Parietal lobe (tissue), 2 donors: ENCODE results near the gene FIGNL1. TPM values are rescaled to one million over a fixed set of nuclear protein-coding genes. Genes with fewer than 3 reads are reported as not detected.

Source experiments
- small RNA-seq: library from RNA; depleted of rRNA; stranded (forward); fragments of <200 nt; gene quantifications from one replicate; pipeline ENCODE3, GENCODE V24; 2014; ENCODE audit warnings: low replicate concordance
- total RNA-seq: library from RNA; depleted of rRNA; stranded (reverse); fragments of >200 nt; gene quantifications from one replicate; pipeline ENCODE4 v1.2.3, GENCODE V29; 2014

The FIGNL1 gene, protein sequence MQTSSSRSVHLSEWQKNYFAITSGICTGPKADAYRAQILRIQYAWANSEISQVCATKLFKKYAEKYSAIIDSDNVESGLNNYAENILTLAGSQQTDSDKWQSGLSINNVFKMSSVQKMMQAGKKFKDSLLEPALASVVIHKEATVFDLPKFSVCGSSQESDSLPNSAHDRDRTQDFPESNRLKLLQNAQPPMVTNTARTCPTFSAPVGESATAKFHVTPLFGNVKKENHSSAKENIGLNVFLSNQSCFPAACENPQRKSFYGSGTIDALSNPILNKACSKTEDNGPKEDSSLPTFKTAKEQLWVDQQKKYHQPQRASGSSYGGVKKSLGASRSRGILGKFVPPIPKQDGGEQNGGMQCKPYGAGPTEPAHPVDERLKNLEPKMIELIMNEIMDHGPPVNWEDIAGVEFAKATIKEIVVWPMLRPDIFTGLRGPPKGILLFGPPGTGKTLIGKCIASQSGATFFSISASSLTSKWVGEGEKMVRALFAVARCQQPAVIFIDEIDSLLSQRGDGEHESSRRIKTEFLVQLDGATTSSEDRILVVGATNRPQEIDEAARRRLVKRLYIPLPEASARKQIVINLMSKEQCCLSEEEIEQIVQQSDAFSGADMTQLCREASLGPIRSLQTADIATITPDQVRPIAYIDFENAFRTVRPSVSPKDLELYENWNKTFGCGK
- total RNA-seq, result 43.8 TPM

DNA sequence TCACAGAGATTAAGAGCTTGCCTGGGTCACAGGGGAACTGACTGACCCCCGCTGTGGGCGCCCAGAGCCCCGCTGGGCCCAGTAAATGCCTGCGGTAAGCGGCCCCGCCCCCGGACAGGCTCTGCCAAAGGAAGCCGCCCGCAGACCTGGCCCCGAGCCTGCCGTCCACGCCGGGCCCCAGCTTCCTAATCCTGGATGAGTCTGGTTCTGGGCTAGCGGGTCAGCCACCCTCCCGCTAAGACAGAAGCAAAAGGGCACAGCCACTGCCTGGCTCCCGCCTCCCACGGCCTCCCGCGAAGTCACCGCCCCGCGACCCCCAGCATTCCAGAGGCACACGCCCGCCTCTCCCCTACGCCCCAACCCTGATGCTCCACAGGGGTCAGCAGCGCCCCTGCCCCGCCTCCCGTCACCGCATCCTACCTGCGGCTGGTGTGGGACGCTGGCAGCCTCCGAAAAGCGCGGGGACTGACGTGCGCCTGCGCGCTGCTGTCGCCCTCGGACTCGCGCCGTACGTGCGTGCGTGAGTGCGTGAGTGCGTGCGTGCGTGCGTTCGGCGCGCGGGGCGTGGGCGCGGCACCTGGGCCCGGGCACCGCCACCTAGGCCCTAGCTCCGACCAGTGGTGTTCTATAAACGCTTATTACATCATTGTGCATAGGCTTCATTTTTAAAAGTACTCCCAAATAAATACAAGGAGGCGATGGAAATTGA lies at the start of gene FIGNL1:
TSS of gene FIGNL1 (minus strand) at position 470 of the 709 bp plus-strand sequence. CDS start 3,063 bp downstream, outside the sequence.

Small RNAs within 50 kb of the gene (small RNA-seq; reads per million reads assigned to genes)
- gene RNU6-1091P, result not detected

Other genes with a start within 250 kb of the FIGNL1 start
- 0.94 TPM for gene IKZF1, start 145.6 kb downstream of the FIGNL1 start, total RNA-seq
- not detected for gene DDC, start 115.1 kb upstream of the FIGNL1 start, total RNA-seq